SK-N-SH (cell line): Measurements from ENCODE around the gene TMX2. TPM values are rescaled to one million over a fixed set of nuclear protein-coding genes. Genes with fewer than 3 reads are reported as not detected.
A peak's percentile ranks its signal among the peaks of the same experiment; 100 is the strongest.

Experiments
- CTCF ChIA-PET: fragments of 300-600, 350-600 bp; formaldehyde crosslinking; extraction: SDS; loops from one replicate; lab custom pipeline; 2021; lab: Yijun Ruan, JAX
- POLR2A ChIA-PET: fragments of 350-600 bp; sonication (Branson Sonifier 250); formaldehyde crosslinking; extraction: SDS; loops from one replicate; lab custom pipeline; 2020; ENCODE audit warnings: antibody characterized with exemption, inconsistent platforms; lab: Yijun Ruan, JAX
- DNase-seq: peaks from one replicate; pipeline ENCODE4 v3.0.0; 2012
- H2AFZ ChIP-seq: fragments of 200-600 bp; sonication (generic); 2 replicates; pipeline ENCODE4 v1.8.1; 2016; ENCODE audit warnings: antibody characterized with exemption, mild to moderate bottlenecking, low read depth
- H3F3A ChIP-seq: fragments of 200-600 bp; sonication (generic); replicated peaks from 2 replicates; pipeline ENCODE3; 2016; ENCODE audit warnings: antibody characterized with exemption, mild to moderate bottlenecking; ENCODE audit not compliant: insufficient read depth
- H3K27ac ChIP-seq, 2 experiments: fragments of 200-500 bp in 1 of 2; fragments of 200-600 bp in 1 of 2; sonication (Bioruptor generic) in 1 of 2; sonication (generic), shearing (Covaris generic) in 1 of 2; 2 replicates each; pipeline versions ENCODE4 v1.5.1 to v1.6.1; 2014 to 2016; ENCODE audit warnings: low read depth in 2 of 2, inconsistent platforms in 1 of 2, low read length in 1 of 2, mild to moderate bottlenecking in 1 of 2, mixed read lengths in 1 of 2
- H3K27me3 ChIP-seq: fragments of 200-600 bp; sonication (generic), shearing (Covaris generic); 2 replicates; pipeline ENCODE4 v1.6.1; 2016; ENCODE audit warnings: mixed run types; ENCODE audit not compliant: insufficient read depth
- H3K36me3 ChIP-seq, 2 experiments: fragments of 200-500 bp in 1 of 2; fragments of 200-600 bp in 1 of 2; sonication (Bioruptor generic) in 1 of 2; sonication (generic) in 1 of 2; replicated peaks in 1 of 2; 2 replicates each; pipeline versions ENCODE3 to v1.5.1; 2014 to 2016; ENCODE audit warnings: low read length in 1 of 2, mild to moderate bottlenecking in 1 of 2; ENCODE audit not compliant: insufficient read depth in 2 of 2, control insufficient read depth in 1 of 2
- H3K4me1 ChIP-seq, 2 experiments: fragments of 200-500 bp in 1 of 2; fragments of 200-600 bp in 1 of 2; sonication (Bioruptor generic) in 1 of 2; sonication (generic), shearing (Covaris generic) in 1 of 2; 2 replicates each; pipeline versions ENCODE4 v1.5.1 to v1.6.1; 2014 to 2016; ENCODE audit warnings: low read depth in 1 of 2, low read length in 1 of 2, mixed run types in 1 of 2; ENCODE audit not compliant: insufficient read depth in 2 of 2, control insufficient read depth in 1 of 2
- H3K4me2 ChIP-seq: fragments of 200-600 bp; sonication (generic), shearing (Covaris generic); 2 replicates; pipeline ENCODE4 v1.6.1; 2017; ENCODE audit warnings: mixed run types
- H3K4me3 ChIP-seq, 2 experiments: fragments of 200-500 bp in 1 of 2; fragments of 200-600 bp in 1 of 2; sonication (Bioruptor generic) in 1 of 2; sonication (generic), shearing (Covaris generic) in 1 of 2; 2 replicates each; pipeline versions ENCODE4 v1.5.1 to v1.8.1; 2014 to 2016; ENCODE audit warnings: low read depth in 2 of 2, inconsistent platforms in 1 of 2, low read length in 1 of 2, mild to moderate bottlenecking in 1 of 2, mixed read lengths in 1 of 2, moderate library complexity in 1 of 2
- H3K79me2 ChIP-seq: fragments of 200-600 bp; sonication (generic); 2 replicates; pipeline ENCODE4 v1.8.1; 2017; ENCODE audit warnings: mild to moderate bottlenecking; ENCODE audit not compliant: insufficient read depth
- H3K9ac ChIP-seq: fragments of 200-600 bp; sonication (generic); 2 replicates; pipeline ENCODE4 v1.6.1; 2017; ENCODE audit warnings: mixed run types
- H3K9me2 ChIP-seq: fragments of 200-600 bp; sonication (generic); 2 replicates; pipeline ENCODE4 v1.6.1; 2017; ENCODE audit warnings: mixed run types
- H3K9me3 ChIP-seq: fragments of 200-600 bp; sonication (generic); 2 replicates; pipeline ENCODE4 v1.6.1; 2017; ENCODE audit warnings: mixed run types, mild to moderate bottlenecking, moderate library complexity
- H4K20me1 ChIP-seq: fragments of 200-600 bp; sonication (generic); 2 replicates; pipeline ENCODE4 v1.6.1; 2017; ENCODE audit warnings: mild to moderate bottlenecking, mixed run types; ENCODE audit not compliant: insufficient read depth
- EP300 ChIP-seq, 2 experiments: IDR thresholded peaks; 2 replicates each; pipeline versions ENCODE4 v1.4.0 to v1.6.1; 2012; ENCODE audit warnings: borderline replicate concordance in 1 of 2, low read depth in 1 of 2, low read length in 1 of 2
- FOSL2 ChIP-seq: IDR thresholded peaks from 2 replicates; pipeline ENCODE4 v1.4.0; 2012; ENCODE audit warnings: low read depth, mild to moderate bottlenecking, moderate library complexity, borderline replicate concordance
- RCOR1 ChIP-seq: fragments of 150-350 bp; IDR thresholded peaks from 2 replicates; pipeline ENCODE4 v1.6.1; 2017; ENCODE audit warnings: antibody characterized with exemption, low read length
- RXRA ChIP-seq: IDR thresholded peaks from 2 replicates; pipeline ENCODE4 v1.4.0; 2012; ENCODE audit warnings: low read depth, mild to moderate bottlenecking, borderline replicate concordance
- TAF1 ChIP-seq: IDR thresholded peaks from 2 replicates; pipeline ENCODE4 v1.6.1; 2012; ENCODE audit warnings: low read depth, mild to moderate bottlenecking, low read length, moderate library complexity, borderline replicate concordance
- TEAD4 ChIP-seq: IDR thresholded peaks from 2 replicates; pipeline ENCODE4 v1.4.0; 2012; ENCODE audit warnings: mild to moderate bottlenecking, borderline replicate concordance; ENCODE audit not compliant: insufficient read depth
- WGBS: methylation state at CpG from one replicate; pipeline ENCODE4 v1.1.6; 2017; ENCODE audit warnings: low lambda C conversion rate; 5-methylcytosine and 5-hydroxymethylcytosine counted together
- polyA plus RNA-seq, 3 experiments: library from polyadenylated mRNA; depleted of rRNA; stranded (reverse); fragments of >200 nt; gene quantifications; 2 replicates each; pipeline ENCODE4 v1.2.3, GENCODE V29; 2012
- TF ChIP-seq, protein P1 (sequence below): fragments of 200-600 bp; sonication (generic); IDR thresholded peaks from 2 replicates; pipeline ENCODE4 v1.6.1; 2017; ENCODE audit warnings: antibody characterized with exemption, mild to moderate bottlenecking, moderate library complexity
- TF ChIP-seq, protein P2 (sequence below): IDR thresholded peaks from 2 replicates; pipeline ENCODE4 v1.4.0; 2012; ENCODE audit warnings: low read depth, borderline replicate concordance
- TF ChIP-seq, protein P3 (sequence below): IDR thresholded peaks from 2 replicates; pipeline ENCODE4 v1.4.0; 2012; ENCODE audit warnings: low read depth
- TF ChIP-seq, protein P4 (sequence below): IDR thresholded peaks from 2 replicates; pipeline ENCODE4; 2012

TMX2 gene
- polyA plus RNA-seq, 1 of the 3 experiments (the other 2 are of a cell fraction), result 88.6 TPM

DNA sequence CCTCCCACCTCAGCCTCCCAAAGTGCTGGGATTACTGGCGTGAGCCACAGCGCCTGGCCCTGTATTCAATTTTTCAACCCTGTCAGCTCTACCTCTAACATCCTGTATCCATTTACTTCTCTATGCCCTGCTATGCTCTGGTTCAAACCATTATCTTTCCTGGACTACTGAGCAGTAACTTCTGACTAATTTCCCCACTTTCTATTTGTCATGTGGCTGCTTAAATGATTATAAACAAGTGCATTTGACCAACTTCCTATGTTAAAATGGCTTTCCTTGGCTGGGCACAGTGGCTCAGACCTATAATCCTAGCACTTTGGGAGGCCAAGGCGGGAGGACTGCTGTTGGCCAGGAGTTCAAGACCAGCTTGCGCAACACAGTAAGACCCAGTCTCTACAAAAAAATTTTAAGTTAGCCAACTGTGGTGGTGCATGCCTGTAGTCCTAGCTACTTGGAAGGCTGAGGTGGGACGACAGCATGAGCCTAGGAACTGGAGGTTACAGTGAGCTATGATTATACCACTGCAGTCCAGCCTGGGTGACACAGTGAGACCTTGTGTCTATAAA, 2.5 kb upstream of the TMX2 start (continued):
- TF ChIP-seq, protein P1, sequence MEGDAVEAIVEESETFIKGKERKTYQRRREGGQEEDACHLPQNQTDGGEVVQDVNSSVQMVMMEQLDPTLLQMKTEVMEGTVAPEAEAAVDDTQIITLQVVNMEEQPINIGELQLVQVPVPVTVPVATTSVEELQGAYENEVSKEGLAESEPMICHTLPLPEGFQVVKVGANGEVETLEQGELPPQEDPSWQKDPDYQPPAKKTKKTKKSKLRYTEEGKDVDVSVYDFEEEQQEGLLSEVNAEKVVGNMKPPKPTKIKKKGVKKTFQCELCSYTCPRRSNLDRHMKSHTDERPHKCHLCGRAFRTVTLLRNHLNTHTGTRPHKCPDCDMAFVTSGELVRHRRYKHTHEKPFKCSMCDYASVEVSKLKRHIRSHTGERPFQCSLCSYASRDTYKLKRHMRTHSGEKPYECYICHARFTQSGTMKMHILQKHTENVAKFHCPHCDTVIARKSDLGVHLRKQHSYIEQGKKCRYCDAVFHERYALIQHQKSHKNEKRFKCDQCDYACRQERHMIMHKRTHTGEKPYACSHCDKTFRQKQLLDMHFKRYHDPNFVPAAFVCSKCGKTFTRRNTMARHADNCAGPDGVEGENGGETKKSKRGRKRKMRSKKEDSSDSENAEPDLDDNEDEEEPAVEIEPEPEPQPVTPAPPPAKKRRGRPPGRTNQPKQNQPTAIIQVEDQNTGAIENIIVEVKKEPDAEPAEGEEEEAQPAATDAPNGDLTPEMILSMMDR, result no peak
- no peak for TF ChIP-seq TEAD4
- no peak for TF ChIP-seq RCOR1
- TF ChIP-seq, protein P2, sequence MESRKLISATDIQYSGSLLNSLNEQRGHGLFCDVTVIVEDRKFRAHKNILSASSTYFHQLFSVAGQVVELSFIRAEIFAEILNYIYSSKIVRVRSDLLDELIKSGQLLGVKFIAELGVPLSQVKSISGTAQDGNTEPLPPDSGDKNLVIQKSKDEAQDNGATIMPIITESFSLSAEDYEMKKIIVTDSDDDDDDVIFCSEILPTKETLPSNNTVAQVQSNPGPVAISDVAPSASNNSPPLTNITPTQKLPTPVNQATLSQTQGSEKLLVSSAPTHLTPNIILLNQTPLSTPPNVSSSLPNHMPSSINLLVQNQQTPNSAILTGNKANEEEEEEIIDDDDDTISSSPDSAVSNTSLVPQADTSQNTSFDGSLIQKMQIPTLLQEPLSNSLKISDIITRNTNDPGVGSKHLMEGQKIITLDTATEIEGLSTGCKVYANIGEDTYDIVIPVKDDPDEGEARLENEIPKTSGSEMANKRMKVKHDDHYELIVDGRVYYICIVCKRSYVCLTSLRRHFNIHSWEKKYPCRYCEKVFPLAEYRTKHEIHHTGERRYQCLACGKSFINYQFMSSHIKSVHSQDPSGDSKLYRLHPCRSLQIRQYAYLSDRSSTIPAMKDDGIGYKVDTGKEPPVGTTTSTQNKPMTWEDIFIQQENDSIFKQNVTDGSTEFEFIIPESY, result no peak
- TF ChIP-seq FOSL2, result no peak

DNA sequence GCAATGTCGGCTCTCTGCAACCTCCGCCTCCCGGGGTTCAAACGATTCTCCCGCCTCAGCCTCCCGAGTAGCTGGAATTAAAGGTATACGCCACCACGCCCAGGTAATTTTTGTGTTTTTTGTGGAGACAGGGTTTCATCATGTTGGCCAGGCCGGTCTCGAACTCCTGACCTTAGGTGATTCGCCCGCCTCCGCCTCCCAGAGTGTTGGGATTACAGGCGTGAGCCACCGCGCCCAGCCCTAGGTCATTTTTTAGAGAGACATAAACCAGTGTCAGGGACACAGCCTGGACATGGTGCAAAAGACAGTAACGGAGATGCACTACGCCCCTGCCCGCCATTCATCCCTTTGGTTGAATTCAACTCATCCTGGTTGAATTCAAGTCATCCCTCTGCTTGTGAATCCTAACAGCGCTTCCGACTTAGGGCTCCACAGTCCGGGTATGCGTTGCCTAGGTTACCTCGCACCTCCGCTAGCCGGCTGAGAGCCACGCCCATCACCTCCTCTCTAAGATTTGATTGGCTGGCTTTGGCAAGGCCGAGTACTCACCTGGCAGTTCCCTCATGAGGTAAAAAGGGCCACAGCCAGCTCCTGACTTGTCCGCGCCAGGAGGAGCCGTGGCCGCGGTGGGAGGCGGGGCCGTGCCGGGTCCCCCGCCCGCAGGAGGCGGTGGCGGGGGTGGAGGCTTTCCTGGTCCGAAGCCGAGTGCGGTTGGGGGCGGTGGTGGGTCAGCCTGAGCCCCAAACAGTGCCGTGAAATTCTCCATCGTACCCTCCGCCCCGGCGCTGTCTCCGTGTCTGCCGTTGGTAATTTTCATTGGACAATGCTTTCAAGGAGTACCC, 758 bp upstream of the TMX2 start, which contains the start of gene MED19:
MED19 (minus strand) TSS at position 802 of the 842 bp plus-strand sequence; CDS start at position 766, 36 bp downstream.
- POLR2A ChIA-PET, result interaction anchor here (0.7 to 2.0 kb wide), 5 partner anchors 8 to 386 kb away, joined by 3 to 9 read pairs (median 4); partner anchors contain the start of gene SELENOH
- no peak for DNase-seq
- Histone ChIP-seq H3K79me2 (peaks cover 87% of the 10 kb centered on the region), H4K20me1 (no peaks in the 10 kb centered on the region; the same call in 1 of the 2 replicates), H3K4me3 (peak within 1 kb of the TSS; percentile 94 to 98), H3K9me2 (no peaks in the 10 kb centered on the region), H3K9ac (peak within 1 kb of the TSS; percentile 89), H3K36me3 (peaks cover 0 to 17% of the 10 kb centered on the region in 2 experiments), H2AFZ (peak within 1 kb of the TSS; percentile 87), H3K4me1 (peaks cover 14 to 20% of the 10 kb centered on the region in 2 experiments; a peak in 3 of 4 replicates), H3F3A (no peaks in the 10 kb centered on the region), H3K27ac (peak within 1 kb of the TSS; percentile 90 to 94)
- CTCF ChIA-PET, result interaction anchor here (0.9 to 1.4 kb wide), 4 partner anchors 67 to 184 kb away, joined by 3 to 5 read pairs (median 4); no protein-coding TSS in a partner anchor
- under 1% methylated on average over 46 of the region's 51 CpGs for WGBS
- peak; percentile 30; the same call in 1 of the 2 replicates for TF ChIP-seq TAF1
- no peak for TF ChIP-seq EP300 (IDR thresholded peaks at IDR 0.05; ENCODE audit: borderline replicate concordance in 1 of 2, low read depth in 1 of 2, low read length in 1 of 2)
- TF ChIP-seq, protein P3, sequence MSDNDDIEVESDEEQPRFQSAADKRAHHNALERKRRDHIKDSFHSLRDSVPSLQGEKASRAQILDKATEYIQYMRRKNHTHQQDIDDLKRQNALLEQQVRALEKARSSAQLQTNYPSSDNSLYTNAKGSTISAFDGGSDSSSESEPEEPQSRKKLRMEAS, result peak; percentile 50; the same call in 1 of the 2 replicates
- TF ChIP-seq RXRA, result no peak
- TF ChIP-seq, protein P4, sequence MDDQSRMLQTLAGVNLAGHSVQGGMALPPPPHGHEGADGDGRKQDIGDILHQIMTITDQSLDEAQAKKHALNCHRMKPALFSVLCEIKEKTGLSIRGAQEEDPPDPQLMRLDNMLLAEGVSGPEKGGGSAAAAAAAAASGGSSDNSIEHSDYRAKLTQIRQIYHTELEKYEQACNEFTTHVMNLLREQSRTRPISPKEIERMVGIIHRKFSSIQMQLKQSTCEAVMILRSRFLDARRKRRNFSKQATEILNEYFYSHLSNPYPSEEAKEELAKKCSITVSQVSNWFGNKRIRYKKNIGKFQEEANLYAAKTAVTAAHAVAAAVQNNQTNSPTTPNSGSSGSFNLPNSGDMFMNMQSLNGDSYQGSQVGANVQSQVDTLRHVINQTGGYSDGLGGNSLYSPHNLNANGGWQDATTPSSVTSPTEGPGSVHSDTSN, result peak; percentile 40; the same call in 1 of the 2 replicates
- TF ChIP-seq, all 33 proteins: peak for 3
- no peaks in the 10 kb centered on the region for H3K9me3 ChIP-seq
- H3K4me2 ChIP-seq, result peak within 1 kb of the TSS; percentile 84
- H3K27me3 ChIP-seq, result no peaks in the 10 kb centered on the region
